Stimulated activated CD8-positive, alpha-beta memory T cell treated with anti-CD3 and anti-CD28 coated beads, Interleukin-7, amount 100 ng/mL, for 1 hour (primary cell): ENCODE data around the gene C11orf87.

ENCODE experiments used
- DNase-seq, 2 donors: peaks; one replicate each; pipeline ENCODE4 v3.0.0-alpha.2; 2020; ENCODE audit warnings: low read depth in 2 of 2

C11orf87 gene

DNA sequence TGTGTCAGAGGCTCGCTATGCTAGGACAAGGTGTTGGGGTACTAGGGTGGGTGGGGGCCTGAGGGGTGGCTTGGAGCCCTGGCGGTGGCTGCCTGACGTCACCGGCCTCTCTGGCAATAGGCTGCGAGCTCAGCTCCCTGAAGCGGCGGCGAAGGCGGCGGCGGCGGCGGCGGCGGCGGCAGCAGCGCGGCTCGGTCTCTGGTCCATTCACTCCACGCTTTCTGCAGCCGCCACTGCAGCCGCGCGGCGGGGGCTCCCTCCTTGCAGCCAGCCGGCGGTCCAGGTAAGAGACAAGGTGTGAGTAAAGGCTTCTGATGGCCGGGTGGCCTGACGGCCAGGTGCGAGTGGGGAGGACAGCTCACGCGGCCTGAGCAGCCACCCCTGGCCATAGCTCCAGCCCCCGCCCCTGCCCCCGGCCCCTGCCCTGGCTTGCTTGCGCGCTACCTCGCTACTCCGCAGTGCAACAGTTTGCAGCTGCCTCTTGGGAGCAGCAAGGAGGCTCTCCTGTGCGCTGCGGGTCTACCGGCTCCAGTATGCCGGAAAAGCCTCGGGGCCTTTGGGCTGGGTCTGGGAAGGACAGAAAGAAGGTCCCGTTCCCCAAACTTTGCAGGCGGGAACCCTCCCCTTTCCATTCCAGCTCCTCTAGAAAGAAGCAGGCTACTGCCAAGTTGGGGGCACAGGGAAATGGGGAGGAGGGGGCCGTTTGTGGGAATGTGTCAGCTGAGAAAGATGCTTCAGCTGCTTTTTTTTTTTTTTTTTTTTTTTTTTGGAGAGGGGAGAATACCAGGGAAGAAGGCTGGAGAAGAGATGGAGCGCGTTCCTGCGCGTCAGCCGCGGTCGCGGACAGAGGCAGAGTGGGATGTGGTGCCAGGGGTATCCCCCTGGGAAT lies at the start of gene C11orf87:
C11orf87 (plus strand) TSS at position 210 of the 889 bp plus-strand sequence. CDS start 1,444 bp downstream, outside the sequence.
- DNase-seq: no peak

DNA sequence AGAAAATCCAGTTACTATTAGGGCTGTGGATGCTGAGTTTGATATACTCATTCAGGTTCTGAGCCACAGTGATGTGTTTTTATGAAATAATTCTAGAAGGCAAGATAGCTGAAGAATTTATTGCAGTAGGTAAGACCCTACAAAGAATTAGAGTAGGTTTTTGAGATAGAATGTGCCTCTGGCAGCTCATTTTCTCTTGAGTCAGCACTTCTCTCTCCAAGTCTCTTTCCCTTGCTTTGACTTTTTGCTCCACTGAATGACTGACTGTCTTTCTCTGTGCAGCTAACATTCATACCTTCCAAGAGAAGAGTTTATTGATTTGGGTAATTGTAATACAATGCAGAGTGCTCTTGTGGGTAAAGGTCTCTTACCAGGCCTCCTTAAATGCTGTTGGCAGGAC lies 48.0 kb upstream of the C11orf87 start:
- no peak for DNase-seq

DNA sequence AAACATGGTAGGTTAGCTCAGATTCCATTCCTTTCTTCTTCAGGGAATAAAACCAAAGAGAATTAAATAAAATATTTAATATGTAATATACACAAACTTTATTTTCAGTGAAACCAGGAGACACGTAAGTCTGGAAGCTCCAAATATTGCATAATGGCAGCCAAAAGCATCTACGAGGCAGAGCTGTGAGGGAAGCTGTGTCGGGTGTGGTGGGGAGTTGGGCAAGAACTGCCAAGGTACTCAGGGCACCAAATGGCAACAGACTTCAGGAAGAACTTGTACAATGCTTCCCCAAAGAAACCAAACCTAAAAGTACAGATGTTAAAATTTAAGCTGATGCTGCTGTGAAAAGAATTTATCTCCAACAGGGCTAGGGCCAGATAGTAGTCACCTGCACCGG lies 47.5 kb upstream of the C11orf87 start:
- no peak for DNase-seq

DNA sequence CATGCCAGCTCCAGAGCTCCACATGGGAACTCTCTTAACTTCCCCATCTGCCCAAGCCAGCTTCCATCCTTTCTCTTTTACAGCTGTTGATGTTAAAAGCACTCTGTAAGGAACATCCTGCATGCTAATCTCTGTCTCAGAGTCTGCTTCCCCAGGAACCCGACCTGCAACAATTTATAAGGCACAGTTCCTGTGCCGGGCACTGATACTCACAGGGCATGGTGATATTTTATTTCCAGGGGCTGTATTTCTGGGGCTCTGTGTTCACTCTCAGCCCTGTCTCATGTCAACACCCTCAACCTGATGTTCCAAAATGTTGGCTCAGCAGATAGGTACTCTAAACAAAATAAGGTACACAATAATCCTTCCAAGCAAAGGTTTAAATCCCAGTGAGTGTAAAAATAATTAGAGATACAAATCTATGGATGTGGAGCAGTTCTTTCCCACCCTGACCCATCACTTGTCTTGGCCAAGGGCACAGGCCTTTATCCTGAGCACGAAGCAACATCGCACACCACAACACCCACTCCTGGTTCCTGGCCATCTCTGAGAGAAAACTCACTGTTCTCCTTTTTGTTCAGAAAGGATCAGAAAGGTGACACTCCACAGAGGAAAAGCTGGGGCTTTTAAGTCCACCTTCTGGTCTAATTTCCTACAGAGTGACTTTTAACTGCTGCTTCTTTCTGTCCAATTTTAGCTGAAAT lies 44.8 kb upstream of the C11orf87 start:
- no peak for DNase-seq

DNA sequence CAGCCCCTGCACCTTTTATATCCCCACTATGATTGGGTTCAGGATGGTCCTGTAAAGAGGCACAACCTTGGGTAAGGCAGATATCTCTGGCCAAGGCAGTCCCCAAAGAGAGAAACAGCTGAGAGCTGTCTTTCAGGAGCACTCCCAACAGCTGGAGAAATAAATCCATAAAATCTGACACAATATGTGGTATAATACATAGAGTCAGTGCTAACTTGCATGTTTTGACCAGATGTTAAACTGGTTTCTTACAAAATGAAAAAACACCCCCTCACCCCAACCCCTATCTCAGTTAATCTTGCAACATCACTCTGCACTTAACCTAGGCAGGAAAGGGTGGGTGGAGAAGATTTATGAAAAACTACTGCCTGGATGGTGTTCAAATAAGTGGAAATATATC lies 44.0 kb upstream of the C11orf87 start:
- DNase-seq: no peak

DNA sequence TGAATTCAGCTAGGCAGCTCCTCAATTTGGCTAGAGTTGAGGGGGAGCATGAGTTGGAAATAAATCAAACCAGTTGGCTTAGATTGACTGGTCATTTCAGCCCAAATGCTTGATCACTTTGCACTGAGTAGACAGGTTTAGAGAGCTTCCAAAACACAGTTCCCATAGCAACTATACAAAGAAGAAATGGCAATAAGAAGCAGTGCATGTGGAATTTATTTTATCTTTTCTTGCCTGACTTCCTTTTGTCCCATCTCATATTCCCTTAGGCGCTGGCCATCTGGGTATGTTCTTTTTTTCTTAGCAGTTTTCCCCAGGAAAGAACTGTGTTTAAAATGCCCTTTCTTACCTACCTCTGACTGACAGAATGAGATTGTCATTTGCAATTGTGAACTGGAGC lies 38.7 kb upstream of the C11orf87 start:
- DNase-seq: no peak

DNA sequence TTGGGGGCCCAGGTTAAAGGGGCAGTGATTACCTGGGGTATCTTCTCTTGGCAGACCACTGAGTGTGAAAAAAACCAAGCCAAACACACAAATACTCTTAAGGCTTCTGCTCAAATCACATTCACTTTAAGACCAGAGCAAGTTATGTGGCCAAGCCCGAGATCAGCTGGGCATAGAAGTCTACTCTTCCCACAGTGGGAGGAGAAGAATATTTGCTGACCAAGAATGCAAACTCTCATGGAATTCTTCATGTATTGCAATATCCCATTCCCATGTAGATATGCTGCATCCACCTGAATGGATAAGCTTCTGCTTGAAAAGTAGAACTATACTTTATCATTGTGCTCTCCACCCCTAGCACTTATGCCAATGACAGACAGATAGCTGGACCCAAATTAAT lies 37.1 kb upstream of the C11orf87 start:
- DNase-seq: no peak

DNA sequence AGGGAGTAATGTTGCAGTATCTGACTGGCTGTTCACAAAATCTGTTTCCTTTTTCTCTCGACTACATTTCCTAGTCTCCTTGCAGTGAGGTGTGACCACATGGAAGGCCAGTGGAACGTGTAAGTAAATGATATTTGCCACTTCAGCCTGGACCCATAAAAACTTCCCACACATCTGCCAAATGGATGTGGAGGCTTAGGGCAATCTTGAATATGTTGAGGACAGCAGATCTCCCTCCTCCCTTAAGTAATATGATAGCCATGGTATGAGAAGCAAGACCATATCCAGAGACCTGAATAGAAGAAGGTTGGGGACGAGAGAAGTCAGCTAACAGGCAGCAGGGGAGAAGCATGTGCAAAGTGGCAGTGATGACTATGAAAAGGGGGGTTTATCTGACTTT lies 33.0 kb upstream of the C11orf87 start:
- no peak for DNase-seq

DNA sequence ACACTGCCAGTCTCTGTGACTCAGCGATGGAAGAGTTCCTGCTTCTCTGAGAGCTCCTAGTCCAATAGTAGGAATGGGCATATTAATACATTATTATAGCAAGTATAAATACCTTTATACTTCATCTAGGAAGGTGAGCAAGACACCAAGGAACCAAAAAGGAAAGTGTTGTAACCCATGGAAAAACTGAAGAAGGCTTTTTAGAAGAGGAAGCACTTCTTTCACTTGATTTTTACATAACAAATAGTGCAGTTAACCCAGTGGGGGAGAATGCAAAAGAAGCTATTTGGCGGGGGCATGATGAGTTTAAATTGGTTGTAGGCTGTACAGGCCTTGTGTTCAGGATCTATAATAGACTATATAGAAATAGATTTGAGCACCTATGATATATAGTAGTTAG lies 31.2 kb upstream of the C11orf87 start:
- DNase-seq: no peak

DNA sequence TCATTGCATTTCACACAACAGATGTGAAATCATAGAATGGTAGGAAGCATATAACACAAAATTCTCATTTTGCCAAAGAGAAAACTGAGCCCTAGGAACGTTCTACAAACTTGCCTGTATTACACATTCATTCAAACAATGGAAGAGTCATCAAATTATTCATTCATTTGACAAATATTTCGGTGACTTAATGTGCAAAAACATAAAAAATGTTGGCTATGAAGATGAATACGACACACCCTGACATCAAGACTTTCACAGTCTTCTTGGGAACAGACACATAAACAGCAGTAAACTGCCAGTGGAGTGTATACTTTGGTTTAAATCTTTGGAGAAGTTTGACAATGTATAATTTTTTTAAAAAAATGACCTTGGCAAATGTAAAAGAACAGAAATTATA lies 20.4 kb upstream of the C11orf87 start:
- DNase-seq: no peak

DNA sequence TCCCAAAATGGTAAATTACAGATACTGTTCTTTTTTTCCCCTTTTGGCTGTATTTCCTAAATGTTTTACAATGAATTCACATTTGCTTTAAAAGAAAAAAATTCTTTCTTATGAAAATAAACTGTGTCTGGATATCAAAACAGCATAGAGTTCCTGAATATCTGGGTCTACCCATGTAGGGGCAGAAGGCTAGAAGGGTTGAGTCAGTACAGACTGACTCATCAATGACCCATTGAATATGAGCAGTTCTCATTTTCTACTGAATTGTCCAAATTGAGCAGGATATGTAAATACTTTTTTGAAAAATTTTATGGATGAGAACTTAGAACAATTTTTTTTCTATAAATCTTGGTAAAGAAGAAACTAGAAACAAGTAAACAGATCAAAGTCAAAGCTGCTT lies 16.3 kb upstream of the C11orf87 start:
- no peak for DNase-seq

DNA sequence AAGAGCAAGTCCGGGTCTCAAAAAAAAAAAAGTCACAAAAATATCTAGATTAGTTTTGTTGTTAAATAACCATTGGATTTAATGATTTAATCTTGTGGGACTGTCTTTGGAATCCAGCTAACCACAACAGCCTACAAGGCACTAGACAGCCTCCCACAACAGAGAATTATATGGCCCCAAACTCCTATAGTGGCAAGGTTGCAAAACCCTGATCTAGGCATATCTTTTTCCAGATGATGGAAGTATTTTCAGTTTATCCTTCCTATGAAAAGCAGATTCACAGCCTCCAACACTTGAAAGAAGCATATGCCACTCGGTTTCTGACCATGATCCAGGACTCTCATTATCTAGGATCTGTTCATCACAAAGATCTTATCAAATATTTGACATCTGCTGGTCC lies 5.4 kb upstream of the C11orf87 start:
- no peak for DNase-seq

DNA sequence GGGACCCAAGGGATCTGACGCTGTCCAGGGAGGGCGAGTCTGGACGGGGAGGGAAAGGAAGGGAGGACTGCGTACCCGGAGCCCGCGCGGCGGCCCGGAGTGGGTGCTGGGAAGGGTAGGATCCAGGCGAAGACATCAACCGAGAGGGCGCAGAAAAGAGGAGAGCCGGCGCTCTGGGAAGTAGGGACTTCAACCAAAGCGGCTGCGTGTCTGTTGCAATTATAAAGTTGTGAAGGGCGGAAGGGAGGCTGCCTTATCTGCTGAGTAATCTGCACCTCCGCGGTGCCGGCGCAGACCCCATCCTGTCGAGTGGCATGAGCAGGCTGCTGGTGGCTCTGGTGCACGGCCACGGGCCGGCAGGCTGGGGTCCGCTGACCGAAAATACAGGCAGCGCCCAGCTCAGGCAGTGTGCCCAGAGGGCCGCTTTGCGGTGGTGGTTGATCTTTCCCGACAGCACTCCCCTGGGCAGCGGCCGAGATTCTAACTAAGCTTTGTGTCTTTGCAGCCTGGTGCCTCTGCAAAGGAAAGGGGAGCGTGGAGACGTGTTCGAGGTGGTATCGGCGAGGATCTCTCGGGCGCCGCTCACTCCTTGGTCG lies 978 bp downstream of the C11orf87 start:
- DNase-seq: no peak

DNA sequence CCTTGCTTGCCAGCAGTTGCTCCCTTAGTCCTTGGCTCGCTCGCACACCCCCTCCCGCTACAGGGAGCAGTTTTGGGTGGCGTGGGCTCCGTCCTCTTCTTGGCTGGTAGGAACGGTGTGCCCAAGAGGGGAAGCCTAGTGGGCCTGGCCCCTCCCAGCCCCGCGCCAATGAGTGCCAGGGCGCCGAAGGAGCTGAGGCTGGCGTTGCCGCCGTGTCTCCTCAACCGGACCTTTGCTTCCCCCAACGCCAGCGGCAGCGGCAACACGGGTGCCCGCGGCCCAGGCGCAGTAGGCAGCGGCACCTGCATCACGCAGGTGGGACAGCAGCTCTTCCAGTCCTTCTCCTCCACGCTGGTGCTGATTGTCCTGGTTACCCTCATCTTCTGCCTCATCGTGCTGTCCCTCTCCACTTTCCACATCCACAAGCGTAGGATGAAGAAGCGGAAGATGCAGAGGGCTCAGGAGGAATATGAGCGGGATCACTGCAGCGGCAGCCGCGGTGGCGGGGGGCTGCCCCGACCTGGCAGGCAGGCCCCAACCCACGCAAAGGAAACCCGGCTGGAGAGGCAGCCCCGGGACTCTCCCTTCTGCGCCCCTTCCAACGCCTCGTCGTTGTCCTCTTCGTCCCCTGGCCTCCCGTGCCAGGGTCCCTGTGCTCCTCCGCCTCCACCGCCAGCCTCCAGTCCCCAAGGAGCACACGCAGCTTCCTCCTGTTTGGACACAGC lies 1.6 kb downstream of the C11orf87 start:
- no peak for DNase-seq

DNA sequence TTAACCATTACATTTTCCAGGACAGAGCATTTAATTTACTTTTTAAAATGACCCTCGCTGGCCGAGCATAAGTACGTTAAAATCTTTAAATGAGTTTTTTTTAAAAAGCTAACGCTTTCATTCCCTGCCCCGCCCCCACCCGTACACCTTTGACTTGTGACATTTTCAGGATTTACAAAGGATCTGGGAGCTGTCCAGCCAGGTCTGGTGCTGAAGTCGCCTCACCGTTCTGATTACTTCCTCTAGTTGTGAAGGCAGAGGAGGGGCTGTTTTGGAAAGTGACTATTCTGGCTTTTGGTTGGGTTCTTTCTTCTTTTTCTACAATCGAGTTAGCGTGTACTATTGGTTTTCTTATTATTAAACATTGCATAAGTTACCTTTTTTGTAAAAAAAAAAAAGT lies 2.9 kb downstream of the C11orf87 start:
- DNase-seq: no peak

DNA sequence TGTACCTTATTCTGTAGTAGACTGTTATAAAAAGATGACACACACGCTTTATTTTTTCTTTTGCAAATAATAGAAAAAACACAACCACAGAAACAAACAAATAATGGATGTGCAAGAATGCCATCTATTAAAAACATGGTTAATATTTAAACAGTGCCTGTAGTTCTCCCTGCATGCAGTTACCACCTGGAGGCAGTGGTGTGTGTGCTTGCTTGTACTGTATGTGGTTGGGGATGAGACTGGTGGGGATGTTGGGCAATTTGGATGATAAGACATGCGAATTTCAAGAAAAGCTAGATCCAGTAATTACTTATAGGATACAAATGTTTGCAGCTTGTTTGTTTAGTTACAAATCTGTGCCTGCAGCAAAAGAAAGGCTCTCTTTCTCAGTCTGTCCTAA lies 3.6 kb downstream of the C11orf87 start:
- DNase-seq: no peak

DNA sequence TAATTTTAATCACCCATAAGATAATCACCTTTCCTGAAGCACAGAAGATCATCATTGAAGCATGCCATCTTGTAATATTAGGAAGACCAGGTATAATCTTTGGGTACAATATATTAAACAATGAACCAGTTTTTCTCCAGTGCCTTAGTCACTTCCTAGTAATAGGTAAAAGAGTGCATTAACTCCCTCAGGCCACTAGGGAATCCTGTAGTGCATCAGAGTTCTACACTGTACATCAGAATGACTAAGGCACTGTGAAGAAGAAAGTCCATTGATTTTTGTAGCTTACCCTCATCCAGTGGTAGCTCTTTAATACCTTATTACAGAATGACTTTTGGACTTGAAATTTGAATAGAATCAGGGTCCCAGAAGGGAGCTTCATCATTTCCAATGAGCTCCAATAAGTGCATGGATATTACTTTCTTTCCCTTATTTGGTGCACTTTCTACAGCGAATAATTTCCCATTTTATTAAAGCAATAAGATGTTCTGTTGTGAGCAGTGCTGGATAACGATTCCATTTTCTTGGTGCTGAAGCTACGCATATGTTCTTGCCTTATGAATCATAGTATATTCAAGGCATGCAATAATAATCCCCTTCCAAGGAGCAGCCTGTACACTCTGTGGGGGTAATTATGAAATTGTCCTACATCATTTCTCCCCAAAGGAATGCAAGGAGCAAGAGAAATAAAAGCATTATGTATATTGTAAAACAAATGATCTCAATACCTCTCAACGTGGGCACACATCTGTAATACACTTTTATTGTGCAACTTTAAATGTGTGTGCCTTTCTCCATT lies 4.7 kb downstream of the C11orf87 start:
- no peak for DNase-seq

DNA sequence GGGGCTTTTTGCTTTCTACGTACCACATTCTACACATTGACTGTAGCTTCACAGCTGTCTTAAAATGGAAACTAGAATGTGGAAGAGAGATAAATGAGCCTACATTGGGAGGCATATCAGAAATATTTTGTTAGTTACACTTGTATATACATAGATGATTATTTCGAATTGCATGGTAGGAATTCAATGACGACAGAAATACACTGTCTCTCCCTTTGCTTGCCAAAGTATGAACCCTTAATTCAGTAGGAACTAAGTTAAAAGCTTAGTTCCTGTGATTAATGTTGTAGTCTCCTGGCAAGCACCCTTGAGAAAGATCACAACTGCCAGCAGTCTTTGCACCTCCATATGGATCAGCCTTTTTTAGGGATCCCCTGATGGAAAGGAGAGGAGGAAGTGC lies 10.1 kb downstream of the C11orf87 start:
- DNase-seq: no peak

DNA sequence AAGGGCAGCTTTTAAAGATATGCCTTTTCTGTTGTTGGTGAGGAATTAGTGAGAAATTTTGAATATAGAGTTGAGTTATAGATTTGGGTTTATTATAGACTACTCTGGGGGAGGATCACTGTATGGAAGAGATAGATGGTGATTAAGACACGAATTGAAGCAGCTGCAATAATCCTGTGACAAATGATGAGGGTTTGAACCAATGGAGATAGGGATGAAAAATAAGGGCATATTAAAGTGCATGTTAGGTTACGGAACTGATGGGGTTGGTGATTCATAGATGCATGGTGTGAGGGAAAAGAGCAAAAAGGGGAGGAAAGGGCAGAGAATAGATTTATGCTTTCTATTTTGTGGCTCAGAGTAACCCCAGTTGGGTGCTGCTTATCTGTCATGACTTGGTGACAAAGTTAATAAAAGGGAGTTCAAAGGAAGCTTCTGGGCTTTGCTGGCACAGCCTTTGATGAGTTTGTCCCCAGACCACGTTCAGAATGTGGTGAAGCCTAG lies 11.8 kb downstream of the C11orf87 start:
- no peak for DNase-seq

DNA sequence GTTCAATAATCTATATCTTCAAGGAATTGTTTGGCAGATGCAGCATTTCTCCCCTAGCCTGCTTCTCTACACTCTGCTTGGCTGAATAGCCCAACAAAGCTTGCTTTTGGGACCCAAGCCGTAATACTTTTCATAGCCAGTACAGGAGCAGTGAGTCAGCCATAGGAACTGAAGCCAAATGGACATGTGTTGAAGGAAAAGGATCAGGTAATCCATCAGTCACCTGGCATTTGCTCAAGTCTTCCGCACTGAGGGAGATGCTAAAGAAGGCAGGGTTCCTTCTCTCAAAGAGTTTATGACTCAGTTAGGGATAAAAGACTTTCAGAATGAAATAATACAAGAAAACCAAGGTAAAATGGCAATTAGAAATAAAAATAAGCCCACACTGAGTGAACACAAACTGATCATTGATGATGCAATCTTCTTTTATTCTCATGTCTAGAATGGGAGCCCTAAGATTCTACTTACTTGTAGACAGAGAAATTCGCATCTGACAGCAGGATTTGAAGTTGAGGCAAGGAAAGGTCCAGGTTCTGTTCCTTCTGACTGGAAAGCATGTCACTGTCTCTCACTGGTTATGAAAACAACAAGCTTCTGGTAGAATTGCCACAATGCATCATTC lies 13.2 kb downstream of the C11orf87 start:
- DNase-seq: no peak

DNA sequence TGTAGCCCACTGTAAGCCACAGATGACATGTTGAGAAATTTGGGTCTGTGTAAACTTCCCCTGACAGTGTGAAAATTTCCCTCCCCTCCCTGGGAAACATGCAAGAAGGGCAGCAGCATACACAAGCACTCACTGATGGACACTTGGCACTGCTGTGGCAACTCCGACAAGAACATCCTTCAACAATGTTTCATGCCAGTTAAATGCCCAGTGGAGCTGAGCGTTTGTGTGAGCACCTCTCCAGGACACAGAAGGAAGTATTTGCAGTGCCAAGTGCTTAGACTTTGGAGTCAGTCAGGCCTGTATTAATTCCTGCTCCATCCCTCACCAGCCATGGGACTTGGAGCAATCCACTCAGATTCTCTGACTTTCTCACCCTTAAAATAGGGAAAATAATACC lies 17.7 kb downstream of the C11orf87 start:
- no peak for DNase-seq
